GM12878 (cell line): ENCODE measurements around the gene LCE1C. TPM values are rescaled to one million over a fixed set of nuclear protein-coding genes. Genes with fewer than 3 reads are reported as not detected.

ENCODE experiments used
- BHLHE40 ChIP-seq, 2 experiments: fragments of 450-650 bp in 1 of 2; IDR thresholded peaks; 2 replicates each; pipeline ENCODE4 v1.6.1; 2011 to 2017; ENCODE audit warnings: low read depth in 2 of 2, borderline replicate concordance in 1 of 2, improper control_type of control experiment in 1 of 2, low read length in 1 of 2, mild to moderate bottlenecking in 1 of 2
- CREB1 ChIP-seq: IDR thresholded peaks from 2 replicates; pipeline ENCODE4 v1.6.1; 2012; ENCODE audit warnings: low read depth, mild to moderate bottlenecking, inconsistent platforms
- HDAC6 ChIP-seq: fragments of 200-600 bp; sonication (generic); IDR thresholded peaks from one replicate; pipeline ENCODE4 v1.8.0; 2017; ENCODE audit warnings: antibody characterized with exemption; ENCODE audit not compliant: unreplicated experiment
- JUNB ChIP-seq: IDR thresholded peaks from 2 replicates; pipeline ENCODE4 v1.6.1; 2016; ENCODE audit warnings: antibody characterized with exemption, mild to moderate bottlenecking
- NFYA ChIP-seq: IDR thresholded peaks from 2 replicates; pipeline ENCODE4 v1.6.1; 2011; ENCODE audit warnings: low read depth, mild to moderate bottlenecking, low read length, improper control_type of control experiment, borderline replicate concordance
- NRF1 ChIP-seq: conservative IDR thresholded peaks from 2 replicates; pipeline ENCODE4 v1.6.1; 2011; ENCODE audit warnings: mild to moderate bottlenecking, low read depth, low read length, improper control_type of control experiment
- POLR2AphosphoS2 ChIP-seq: IDR thresholded peaks from 2 replicates; pipeline ENCODE4 v1.6.1; 2011; ENCODE audit warnings: low read depth, mild to moderate bottlenecking, low read length, improper control_type of control experiment, moderate library complexity
- TCF7 ChIP-seq: IDR thresholded peaks from 2 replicates; pipeline ENCODE4 v1.6.1; 2014; ENCODE audit warnings: antibody characterized with exemption, borderline replicate concordance
- ZSCAN29 ChIP-seq: fragments of 450-650 bp; IDR thresholded peaks from 2 replicates; pipeline ENCODE4 v1.6.1; 2017; ENCODE audit warnings: mild to moderate bottlenecking, moderate library complexity
- polyA plus RNA-seq, 11 experiments: library from polyadenylated mRNA; depleted of rRNA in 4 of 11; unstranded in 6 of 11; stranded (reverse) in 5 of 11; fragments of >200 nt; fragmentation: Nextera tagmentation in 4 of 11; fragmentation: Illumina TruSeq in 1 of 11; extraction: Ambion mirVana in 4 of 11; extraction: Trizol in 1 of 11; gene quantifications; 1 replicate in 1 of 11; 2 replicates in 10 of 11; pipeline versions ENCODE4 v1.2.1 to v1.2.3, GENCODE V29; 2011 to 2016; ENCODE audit warnings: inconsistent platforms in 2 of 11, missing spikeins in 2 of 11, low read depth in 1 of 11
- total RNA-seq, 4 experiments: library from RNA; depleted of rRNA in 3 of 4; stranded (reverse); fragments of >200 nt in 3 of 4; fragmentation: Illumina TruSeq in 1 of 4; extraction: Trizol in 1 of 4; gene quantifications; 2 replicates each; pipeline versions ENCODE4 v1.2.1 to v1.2.3, GENCODE V29; 2013 to 2021
- TF ChIP-seq, protein P1 (sequence below): IDR thresholded peaks from 2 replicates; pipeline ENCODE4 v1.6.1; 2011; ENCODE audit warnings: low read depth, mild to moderate bottlenecking, low read length, moderate library complexity, borderline replicate concordance; ENCODE audit errors: extremely low read depth
- TF ChIP-seq, protein P2 (sequence below): IDR thresholded peaks from 2 replicates; pipeline ENCODE4 v1.6.1; 2012; ENCODE audit warnings: low read depth, low read length, improper control_type of control experiment
- TF ChIP-seq, protein P3 (sequence below): fragments of 450-650 bp; IDR thresholded peaks from 2 replicates; pipeline ENCODE4 v1.6.1; 2017; ENCODE audit warnings: low read depth, mild to moderate bottlenecking, moderate library complexity
- TF ChIP-seq, protein P4 (sequence below): fragments of 450-650 bp; formaldehyde crosslinking; IDR thresholded peaks from 2 replicates; pipeline ENCODE4 v1.5.0; 2022; ENCODE audit warnings: mild to moderate bottlenecking, missing genetic modification characterization
- TF ChIP-seq, protein P5 (sequence below): fragments of 450-650 bp; IDR thresholded peaks from 2 replicates; pipeline ENCODE4 v1.6.1; 2016; ENCODE audit warnings: mild to moderate bottlenecking

Gene LCE1C
- total and polyA plus RNA-seq, 10 of the 15 experiments (the other 5 are each of a cell fraction or from before 2014, with no cell fraction given), result 0.15 to 4.1 (median 1.4) TPM; not detected in 4

DNA sequence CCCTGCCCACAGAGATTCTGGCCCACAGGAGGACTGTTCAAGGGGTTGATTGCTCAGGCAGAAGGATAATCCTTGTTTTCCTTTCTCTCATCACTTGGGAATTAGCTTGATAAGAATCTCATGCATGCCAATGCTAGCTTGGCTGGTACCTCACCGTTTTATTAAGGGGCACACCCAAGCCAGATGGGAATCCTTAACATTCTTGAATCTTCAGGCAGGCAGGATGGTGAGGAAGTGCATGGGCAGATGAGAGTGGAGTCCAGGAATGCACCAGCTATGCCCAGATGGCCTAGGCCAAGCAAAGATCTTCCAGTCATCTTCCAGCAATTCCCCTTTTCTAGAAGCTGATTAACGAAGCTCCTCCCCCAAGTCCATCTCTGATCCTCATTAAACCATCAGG is 49.2 kb upstream of the LCE1C start (continued):
- TF ChIP-seq, protein P1, sequence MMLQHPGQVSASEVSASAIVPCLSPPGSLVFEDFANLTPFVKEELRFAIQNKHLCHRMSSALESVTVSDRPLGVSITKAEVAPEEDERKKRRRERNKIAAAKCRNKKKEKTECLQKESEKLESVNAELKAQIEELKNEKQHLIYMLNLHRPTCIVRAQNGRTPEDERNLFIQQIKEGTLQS, result no peak
- TF ChIP-seq BHLHE40 (IDR thresholded peaks at IDR 0.05; ENCODE audit: borderline replicate concordance in 1 of 2, low read depth in 2 of 2, low read length in 1 of 2) (no peak), HDAC6 (no peak), ZSCAN29 (no peak), POLR2AphosphoS2 (no peak), CREB1 (no peak), TCF7 (no peak), NFYA (no peak), JUNB (no peak), NRF1 (no peak)
- TF ChIP-seq, protein P2, sequence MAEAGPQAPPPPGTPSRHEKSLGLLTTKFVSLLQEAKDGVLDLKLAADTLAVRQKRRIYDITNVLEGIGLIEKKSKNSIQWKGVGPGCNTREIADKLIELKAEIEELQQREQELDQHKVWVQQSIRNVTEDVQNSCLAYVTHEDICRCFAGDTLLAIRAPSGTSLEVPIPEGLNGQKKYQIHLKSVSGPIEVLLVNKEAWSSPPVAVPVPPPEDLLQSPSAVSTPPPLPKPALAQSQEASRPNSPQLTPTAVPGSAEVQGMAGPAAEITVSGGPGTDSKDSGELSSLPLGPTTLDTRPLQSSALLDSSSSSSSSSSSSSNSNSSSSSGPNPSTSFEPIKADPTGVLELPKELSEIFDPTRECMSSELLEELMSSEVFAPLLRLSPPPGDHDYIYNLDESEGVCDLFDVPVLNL, result no peak
- TF ChIP-seq, protein P3, sequence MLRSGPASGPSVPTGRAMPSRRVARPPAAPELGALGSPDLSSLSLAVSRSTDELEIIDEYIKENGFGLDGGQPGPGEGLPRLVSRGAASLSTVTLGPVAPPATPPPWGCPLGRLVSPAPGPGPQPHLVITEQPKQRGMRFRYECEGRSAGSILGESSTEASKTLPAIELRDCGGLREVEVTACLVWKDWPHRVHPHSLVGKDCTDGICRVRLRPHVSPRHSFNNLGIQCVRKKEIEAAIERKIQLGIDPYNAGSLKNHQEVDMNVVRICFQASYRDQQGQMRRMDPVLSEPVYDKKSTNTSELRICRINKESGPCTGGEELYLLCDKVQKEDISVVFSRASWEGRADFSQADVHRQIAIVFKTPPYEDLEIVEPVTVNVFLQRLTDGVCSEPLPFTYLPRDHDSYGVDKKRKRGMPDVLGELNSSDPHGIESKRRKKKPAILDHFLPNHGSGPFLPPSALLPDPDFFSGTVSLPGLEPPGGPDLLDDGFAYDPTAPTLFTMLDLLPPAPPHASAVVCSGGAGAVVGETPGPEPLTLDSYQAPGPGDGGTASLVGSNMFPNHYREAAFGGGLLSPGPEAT, result no peak
- TF ChIP-seq, protein P4, sequence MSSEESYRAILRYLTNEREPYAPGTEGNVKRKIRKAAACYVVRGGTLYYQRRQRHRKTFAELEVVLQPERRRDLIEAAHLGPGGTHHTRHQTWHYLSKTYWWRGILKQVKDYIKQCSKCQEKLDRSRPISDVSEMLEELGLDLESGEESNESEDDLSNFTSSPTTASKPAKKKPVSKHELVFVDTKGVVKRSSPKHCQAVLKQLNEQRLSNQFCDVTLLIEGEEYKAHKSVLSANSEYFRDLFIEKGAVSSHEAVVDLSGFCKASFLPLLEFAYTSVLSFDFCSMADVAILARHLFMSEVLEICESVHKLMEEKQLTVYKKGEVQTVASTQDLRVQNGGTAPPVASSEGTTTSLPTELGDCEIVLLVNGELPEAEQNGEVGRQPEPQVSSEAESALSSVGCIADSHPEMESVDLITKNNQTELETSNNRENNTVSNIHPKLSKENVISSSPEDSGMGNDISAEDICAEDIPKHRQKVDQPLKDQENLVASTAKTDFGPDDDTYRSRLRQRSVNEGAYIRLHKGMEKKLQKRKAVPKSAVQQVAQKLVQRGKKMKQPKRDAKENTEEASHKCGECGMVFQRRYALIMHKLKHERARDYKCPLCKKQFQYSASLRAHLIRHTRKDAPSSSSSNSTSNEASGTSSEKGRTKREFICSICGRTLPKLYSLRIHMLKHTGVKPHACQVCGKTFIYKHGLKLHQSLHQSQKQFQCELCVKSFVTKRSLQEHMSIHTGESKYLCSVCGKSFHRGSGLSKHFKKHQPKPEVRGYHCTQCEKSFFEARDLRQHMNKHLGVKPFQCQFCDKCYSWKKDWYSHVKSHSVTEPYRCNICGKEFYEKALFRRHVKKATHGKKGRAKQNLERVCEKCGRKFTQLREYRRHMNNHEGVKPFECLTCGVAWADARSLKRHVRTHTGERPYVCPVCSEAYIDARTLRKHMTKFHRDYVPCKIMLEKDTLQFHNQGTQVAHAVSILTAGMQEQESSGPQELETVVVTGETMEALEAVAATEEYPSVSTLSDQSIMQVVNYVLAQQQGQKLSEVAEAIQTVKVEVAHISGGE, result no peak
- TF ChIP-seq, protein P5, sequence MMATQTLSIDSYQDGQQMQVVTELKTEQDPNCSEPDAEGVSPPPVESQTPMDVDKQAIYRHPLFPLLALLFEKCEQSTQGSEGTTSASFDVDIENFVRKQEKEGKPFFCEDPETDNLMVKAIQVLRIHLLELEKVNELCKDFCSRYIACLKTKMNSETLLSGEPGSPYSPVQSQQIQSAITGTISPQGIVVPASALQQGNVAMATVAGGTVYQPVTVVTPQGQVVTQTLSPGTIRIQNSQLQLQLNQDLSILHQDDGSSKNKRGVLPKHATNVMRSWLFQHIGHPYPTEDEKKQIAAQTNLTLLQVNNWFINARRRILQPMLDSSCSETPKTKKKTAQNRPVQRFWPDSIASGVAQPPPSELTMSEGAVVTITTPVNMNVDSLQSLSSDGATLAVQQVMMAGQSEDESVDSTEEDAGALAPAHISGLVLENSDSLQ, result no peak
